HL-60 (cell line): ENCODE data around the gene CYP26A1.

ENCODE experiments used
- GABPA ChIP-seq: IDR thresholded peaks from 2 replicates; pipeline ENCODE4 v1.6.1; 2012; ENCODE audit warnings: low read depth
- POLR2AphosphoS5 ChIP-seq: IDR thresholded peaks from 2 replicates; pipeline ENCODE4 v1.6.1; 2012; ENCODE audit warnings: low read depth
- TF ChIP-seq, protein P1 (sequence below): IDR thresholded peaks from one replicate; pipeline ENCODE4 v1.5.1; 2011; ENCODE audit warnings: low read length, control low read depth, inconsistent platforms; ENCODE audit not compliant: insufficient read depth
- TF ChIP-seq, protein P2 (sequence below): IDR thresholded peaks from 2 replicates; pipeline ENCODE4 v1.6.1; 2012; ENCODE audit warnings: low read depth; ENCODE audit not compliant: insufficient replicate concordance

DNA sequence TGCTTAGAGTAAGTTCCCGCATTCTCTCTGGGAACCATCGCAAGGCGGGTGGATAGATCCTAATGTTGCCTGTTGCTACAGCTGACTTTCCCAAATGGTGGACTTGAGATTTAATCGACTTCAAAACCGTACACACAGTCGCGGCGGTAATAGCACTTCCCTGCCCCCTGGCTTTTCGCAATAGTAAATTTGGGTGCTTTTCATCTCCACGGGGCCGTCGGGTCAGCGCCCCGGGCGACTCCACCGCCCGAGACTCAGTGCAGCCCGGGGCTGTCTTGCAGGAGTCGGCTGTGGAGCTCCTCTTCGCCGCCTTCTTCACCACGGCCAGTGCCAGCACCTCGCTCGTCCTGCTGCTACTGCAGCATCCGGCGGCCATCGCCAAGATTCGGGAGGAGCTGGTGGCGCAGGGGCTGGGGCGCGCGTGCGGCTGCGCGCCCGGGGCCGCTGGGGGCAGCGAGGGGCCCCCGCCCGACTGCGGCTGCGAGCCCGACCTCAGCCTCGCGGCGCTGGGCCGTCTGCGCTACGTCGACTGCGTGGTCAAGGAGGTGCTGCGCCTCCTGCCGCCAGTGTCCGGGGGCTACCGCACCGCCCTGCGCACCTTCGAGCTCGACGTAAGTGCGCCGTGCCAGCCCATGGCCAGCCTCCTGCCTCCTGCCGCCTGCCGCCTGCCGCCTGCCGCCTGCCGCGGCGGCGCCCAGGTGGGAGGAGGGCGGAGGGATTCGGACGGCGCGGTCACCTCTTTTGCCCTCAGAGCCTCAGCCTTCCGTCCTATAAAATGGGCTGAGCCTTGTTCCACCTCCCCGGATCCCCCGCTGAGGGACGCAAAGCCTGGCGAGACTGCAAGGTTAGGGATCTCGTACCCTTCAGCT, 7.8 kb upstream of the CYP26A1 start:
- TF ChIP-seq, protein P1, sequence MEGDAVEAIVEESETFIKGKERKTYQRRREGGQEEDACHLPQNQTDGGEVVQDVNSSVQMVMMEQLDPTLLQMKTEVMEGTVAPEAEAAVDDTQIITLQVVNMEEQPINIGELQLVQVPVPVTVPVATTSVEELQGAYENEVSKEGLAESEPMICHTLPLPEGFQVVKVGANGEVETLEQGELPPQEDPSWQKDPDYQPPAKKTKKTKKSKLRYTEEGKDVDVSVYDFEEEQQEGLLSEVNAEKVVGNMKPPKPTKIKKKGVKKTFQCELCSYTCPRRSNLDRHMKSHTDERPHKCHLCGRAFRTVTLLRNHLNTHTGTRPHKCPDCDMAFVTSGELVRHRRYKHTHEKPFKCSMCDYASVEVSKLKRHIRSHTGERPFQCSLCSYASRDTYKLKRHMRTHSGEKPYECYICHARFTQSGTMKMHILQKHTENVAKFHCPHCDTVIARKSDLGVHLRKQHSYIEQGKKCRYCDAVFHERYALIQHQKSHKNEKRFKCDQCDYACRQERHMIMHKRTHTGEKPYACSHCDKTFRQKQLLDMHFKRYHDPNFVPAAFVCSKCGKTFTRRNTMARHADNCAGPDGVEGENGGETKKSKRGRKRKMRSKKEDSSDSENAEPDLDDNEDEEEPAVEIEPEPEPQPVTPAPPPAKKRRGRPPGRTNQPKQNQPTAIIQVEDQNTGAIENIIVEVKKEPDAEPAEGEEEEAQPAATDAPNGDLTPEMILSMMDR, result no peak
- TF ChIP-seq POLR2AphosphoS5, result no peak
- no peak for TF ChIP-seq GABPA
- TF ChIP-seq, protein P2, sequence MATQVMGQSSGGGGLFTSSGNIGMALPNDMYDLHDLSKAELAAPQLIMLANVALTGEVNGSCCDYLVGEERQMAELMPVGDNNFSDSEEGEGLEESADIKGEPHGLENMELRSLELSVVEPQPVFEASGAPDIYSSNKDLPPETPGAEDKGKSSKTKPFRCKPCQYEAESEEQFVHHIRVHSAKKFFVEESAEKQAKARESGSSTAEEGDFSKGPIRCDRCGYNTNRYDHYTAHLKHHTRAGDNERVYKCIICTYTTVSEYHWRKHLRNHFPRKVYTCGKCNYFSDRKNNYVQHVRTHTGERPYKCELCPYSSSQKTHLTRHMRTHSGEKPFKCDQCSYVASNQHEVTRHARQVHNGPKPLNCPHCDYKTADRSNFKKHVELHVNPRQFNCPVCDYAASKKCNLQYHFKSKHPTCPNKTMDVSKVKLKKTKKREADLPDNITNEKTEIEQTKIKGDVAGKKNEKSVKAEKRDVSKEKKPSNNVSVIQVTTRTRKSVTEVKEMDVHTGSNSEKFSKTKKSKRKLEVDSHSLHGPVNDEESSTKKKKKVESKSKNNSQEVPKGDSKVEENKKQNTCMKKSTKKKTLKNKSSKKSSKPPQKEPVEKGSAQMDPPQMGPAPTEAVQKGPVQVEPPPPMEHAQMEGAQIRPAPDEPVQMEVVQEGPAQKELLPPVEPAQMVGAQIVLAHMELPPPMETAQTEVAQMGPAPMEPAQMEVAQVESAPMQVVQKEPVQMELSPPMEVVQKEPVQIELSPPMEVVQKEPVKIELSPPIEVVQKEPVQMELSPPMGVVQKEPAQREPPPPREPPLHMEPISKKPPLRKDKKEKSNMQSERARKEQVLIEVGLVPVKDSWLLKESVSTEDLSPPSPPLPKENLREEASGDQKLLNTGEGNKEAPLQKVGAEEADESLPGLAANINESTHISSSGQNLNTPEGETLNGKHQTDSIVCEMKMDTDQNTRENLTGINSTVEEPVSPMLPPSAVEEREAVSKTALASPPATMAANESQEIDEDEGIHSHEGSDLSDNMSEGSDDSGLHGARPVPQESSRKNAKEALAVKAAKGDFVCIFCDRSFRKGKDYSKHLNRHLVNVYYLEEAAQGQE, result no peak
